GM19463 (cell line): ENCODE results near the gene PDE6B.
"Not testable (repeated sequence)": the region's sequence is repeated elsewhere in the genome, so short reads cannot be mapped to it uniquely, and the experiment has no call there.

Experiments
- ATAC-seq: cut with Tn5 transposase; IDR thresholded peaks from one replicate; pipeline ENCODE4 v1.9.1; 2021; ENCODE audit warnings: mild to moderate bottlenecking, moderate library complexity; ENCODE audit not compliant: unreplicated experiment

PDE6B gene

GRCh38 chr4:635066-635835, 9.9 kb downstream of the PDE6B start:
- ATAC-seq = not testable (repeated sequence)

GRCh38 chr4:635851-636627, 10.7 kb downstream of the PDE6B start:
- no peak for ATAC-seq

GRCh38 chr4:636628-637159, 11.3 kb downstream of the PDE6B start:
- no peak for ATAC-seq

GRCh38 chr4:637536-638280, 12.3 kb downstream of the PDE6B start:
- ATAC-seq = no peak

- not testable (repeated sequence) for ATAC-seq
These were observed 17.0 kb downstream of the PDE6B start for GRCh38 chr4:642366-642765.

GRCh38 chr4:646460-646859, 21.1 kb downstream of the PDE6B start:
- ATAC-seq = no peak

- no peak for ATAC-seq
These were observed 22.1 kb downstream of the PDE6B start for GRCh38 chr4:647481-647880.

GRCh38 chr4:648579-649292, 23.4 kb downstream of the PDE6B start:
- ATAC-seq = no peak

GRCh38 chr4:649293-649625, 23.9 kb downstream of the PDE6B start:
- no peak for ATAC-seq

GRCh38 chr4:649751-650310, 24.5 kb downstream of the PDE6B start:
- no peak for ATAC-seq

GRCh38 chr4:650461-650860, 25.1 kb downstream of the PDE6B start:
- no peak for ATAC-seq

- no peak for ATAC-seq
These were observed 25.8 kb downstream of the PDE6B start for GRCh38 chr4:650951-651883.

- no peak for ATAC-seq
These were observed 26.7 kb downstream of the PDE6B start for GRCh38 chr4:651884-652642.

- no peak for ATAC-seq
These were observed 27.9 kb downstream of the PDE6B start for GRCh38 chr4:653080-653821.

- no peak for ATAC-seq
These were observed 28.6 kb downstream of the PDE6B start for GRCh38 chr4:653831-654502.

- ATAC-seq = no peak
These were observed 29.1 kb downstream of the PDE6B start for GRCh38 chr4:654503-654845.

- no peak for ATAC-seq
These were observed 29.6 kb downstream of the PDE6B start for GRCh38 chr4:654871-655463.
